T-cell (primary cell): ENCODE results near the gene AP1M2. TPM values are rescaled to one million over a fixed set of nuclear protein-coding genes. Genes with fewer than 3 reads are reported as not detected.

Experiments used
- ATAC-seq, 4 experiments: fragments of 200-7000 bp in 3 of 4; fragments of 150-1000 bp in 1 of 4; cut with Tn5 transposase; replicated peaks in 1 of 4; 1 replicate in 3 of 4; 2 replicates in 1 of 4; pipeline ENCODE4 v1.10.0; 2021; ENCODE audit warnings: moderate library complexity in 3 of 4, mild to moderate bottlenecking in 2 of 4, moderate number of reproducible peaks in 1 of 4
- CTCF ChIA-PET, 2 donors: fragments of 300-600 bp; sonication (Branson Sonifier 250); formaldehyde crosslinking; loops; one replicate each; lab custom pipeline; 2022; ENCODE audit warnings: antibody characterized with exemption in 2 of 2; lab: Charles Lee
- POLR2A ChIA-PET, 2 donors: fragments of 300-600 bp; sonication (Branson Sonifier 250); formaldehyde crosslinking; loops; one replicate each; lab custom pipeline; 2022; ENCODE audit warnings: antibody characterized with exemption in 2 of 2; lab: Charles Lee
- DNase-seq, 35 experiments: peaks; one replicate each; pipeline versions ENCODE4 v3.0.0 to v3.0.0-alpha.2; 2013 to 2023
- H3K27ac ChIP-seq: one replicate; pipeline ENCODE4 v1.5.1; 2013; ENCODE audit warnings: low read length
- H3K27me3 ChIP-seq, 2 experiments: replicated peaks in 1 of 2; 1 replicate in 1 of 2; 2 replicates in 1 of 2; pipeline versions ENCODE4 v1.6.1 to v1.7.0; 2013; ENCODE audit warnings: low read length in 1 of 2, mixed read lengths in 1 of 2; ENCODE audit not compliant: control insufficient read depth in 2 of 2, insufficient read depth in 2 of 2; ENCODE audit errors: extremely low read depth in 1 of 2
- H3K36me3 ChIP-seq, 2 donors: 1 replicate in 1 of 2; 2 replicates in 1 of 2; pipeline versions ENCODE4 v1.6.1 to v1.7.0; 2013; ENCODE audit warnings: low read length in 1 of 2; ENCODE audit not compliant: control insufficient read depth in 2 of 2, insufficient read depth in 1 of 2; ENCODE audit errors: extremely low read depth in 1 of 2
- H3K4me1 ChIP-seq, 2 experiments: 1 replicate in 1 of 2; 2 replicates in 1 of 2; pipeline versions ENCODE4 v1.6.1 to v1.7.0; 2013; ENCODE audit warnings: low read length in 2 of 2, mixed read lengths in 1 of 2; ENCODE audit not compliant: insufficient read depth in 2 of 2, control insufficient read depth in 1 of 2; ENCODE audit errors: extremely low read depth in 1 of 2
- H3K4me3 ChIP-seq, 2 donors: 1 replicate in 1 of 2; 2 replicates in 1 of 2; pipeline versions ENCODE4 v1.5.1 to v1.7.0; 2013; ENCODE audit warnings: mild to moderate bottlenecking in 2 of 2, low read length in 1 of 2, moderate library complexity in 1 of 2; ENCODE audit not compliant: control insufficient read depth in 1 of 2; ENCODE audit errors: extremely low read depth in 1 of 2
- H3K9me3 ChIP-seq: 2 replicates; pipeline ENCODE4 v1.7.0; 2013
- H3K27ac Mint-ChIP-seq, 2 donors: one replicate each; pipeline ENCODE4 v1.8.0; 2020 to 2021; ENCODE audit warnings: mild to moderate bottlenecking in 2 of 2, mixed read lengths in 2 of 2
- H3K27me3 Mint-ChIP-seq, 2 donors: one replicate each; pipeline ENCODE4 v1.8.0; 2021 to 2022; ENCODE audit warnings: mixed read lengths in 2 of 2
- H3K36me3 Mint-ChIP-seq: one replicate; pipeline ENCODE4 v1.8.0; 2021; ENCODE audit warnings: mixed read lengths
- H3K4me1 Mint-ChIP-seq, 3 donors: one replicate each; pipeline ENCODE4 v1.8.0; 2020 to 2022; ENCODE audit warnings: mixed read lengths in 3 of 3, mild to moderate bottlenecking in 1 of 3
- H3K4me3 Mint-ChIP-seq, 3 donors: one replicate each; pipeline ENCODE4 v1.8.0; 2020 to 2022; ENCODE audit warnings: mild to moderate bottlenecking in 3 of 3, mixed read lengths in 3 of 3, moderate library complexity in 3 of 3
- H3K9me3 Mint-ChIP-seq, 3 donors: one replicate each; pipeline ENCODE4 v1.8.0; 2020 to 2022; ENCODE audit warnings: mixed read lengths in 3 of 3
- WGBS: methylation state at CpG from one replicate; pipeline ENCODE4 v1.1.5; 2013; ENCODE audit warnings: missing lambda C conversion rate; ENCODE audit not compliant: insufficient coverage; 5-methylcytosine and 5-hydroxymethylcytosine counted together
- total RNA-seq, 35 experiments: library from RNA in 6 of 35; stranded (reverse) in 6 of 35; fragments of 120-200 nt in 1 of 35; gene quantifications; one replicate each; pipeline versions ENCODE4 v1.2.1 to v1.2.4 and lab custom pipeline; 2013 to 2026

AP1M2 gene
- total RNA-seq, 5 donors from 2014 or later (not counting 1 experiment from before 2014, with no cell fraction given), result 0.30 to 1.6 (median 1.1) TPM; not detected in 2

- Mint-ChIP-seq H3K36me3 (peaks cover 7% of the 10 kb centered on the region), H3K27ac (peak overlapping the region; percentile 99), H3K9me3 (no peaks in the 10 kb centered on the region), H3K27me3 (no peaks in the 10 kb centered on the region), H3K4me3 (peak overlapping the region; percentile 97 to 99 (median 99)), H3K4me1 (peaks cover 27 to 41% (median 33%) of the 10 kb centered on the region in 3 donors)
- Histone ChIP-seq H3K9me3 (no peaks in the 10 kb centered on the region), H3K36me3 (peaks cover 0 to 2% of the 10 kb centered on the region in 2 donors), H3K4me1 (peaks cover 7 to 52% of the 10 kb centered on the region in 2 experiments), H3K27me3 (no peaks in the 10 kb centered on the region), H3K27ac (peak overlapping the region; percentile 98), H3K4me3 (peak overlapping the region; percentile 95 to 98)
- ChIA-PET CTCF (interaction anchor here in 1 of 2 donors (0.6 to 1.0 kb wide), 4 partner anchors 14 to 1599 kb away, joined by 3 to 9 read pairs (median 4); no protein-coding TSS in a partner anchor), POLR2A (interaction anchor here (0.5 to 1.0 kb wide), 4 partner anchors 14 to 62 kb away, joined by 3 to 9 read pairs (median 5); no protein-coding TSS in a partner anchor)
- peak in 34 of 35 experiments; percentile 19 to 81 (median 56) for DNase-seq
- WGBS, result 8% methylated on average over 6 of the region's 9 CpGs
- peak in 2 of 4 experiments; percentile 6 to 30 for ATAC-seq
Measured at GRCh38 chr19:10603873-10604459, 16.9 kb upstream of the AP1M2 start.

- peak overlapping the region; percentile 98 for H3K27ac ChIP-seq
- POLR2A ChIA-PET, result interaction anchor here (0.5 kb wide), 3 partner anchors 15 to 44 kb away, joined by 3 to 9 read pairs (median 6); no protein-coding TSS in a partner anchor
- H3K4me1 ChIP-seq, result peaks cover 7 to 49% of the 10 kb centered on the region in 2 experiments
- H3K27me3 ChIP-seq, result no peaks in the 10 kb centered on the region
- CTCF ChIA-PET, result no interaction called here
- H3K9me3 Mint-ChIP-seq, result no peaks in the 10 kb centered on the region
- peak overlapping the region; percentile 97 to 99 (median 99) for H3K4me3 Mint-ChIP-seq
- DNase-seq (peak; percentile 70 to 94 (median 87)), ATAC-seq (peak; percentile 65 to 71 (median 68))
- H3K36me3 ChIP-seq, result peaks cover 0 to 2% of the 10 kb centered on the region in 2 donors
- H3K9me3 ChIP-seq, result no peaks in the 10 kb centered on the region
- peak overlapping the region; percentile 95 to 98 for H3K4me3 ChIP-seq
- H3K27ac Mint-ChIP-seq, result peak overlapping the region; percentile 99
- WGBS, result 3% methylated on average over 15 of the region's 19 CpGs
- H3K27me3 Mint-ChIP-seq, result no peaks in the 10 kb centered on the region
- peaks cover 7% of the 10 kb centered on the region for H3K36me3 Mint-ChIP-seq
- peaks cover 27 to 39% (median 33%) of the 10 kb centered on the region in 3 donors for H3K4me1 Mint-ChIP-seq
Measured at GRCh38 chr19:10603084-10603872, 16.2 kb upstream of the AP1M2 start.

GRCh38 chr19:10602330-10603083 is 15.4 kb upstream of the AP1M2 start:
- POLR2A ChIA-PET, result no interaction called here

GRCh38 chr19:10601999-10602329 is 14.9 kb upstream of the AP1M2 start:
- ATAC-seq (no peak), DNase-seq (no peak)
- H3K4me3 Mint-ChIP-seq, result peak overlapping the region; percentile 76 to 97 (median 77)
- peaks cover 7 to 44% of the 10 kb centered on the region in 2 experiments for H3K4me1 ChIP-seq
- no peaks in the 10 kb centered on the region for H3K9me3 Mint-ChIP-seq
- peaks cover 7% of the 10 kb centered on the region for H3K36me3 Mint-ChIP-seq
- no peaks in the 10 kb centered on the region for H3K27me3 Mint-ChIP-seq
- peak overlapping the region; percentile 84 to 85 for H3K27ac Mint-ChIP-seq
- CTCF ChIA-PET, result interaction anchor here (0.5 to 1.2 kb wide), 8 partner anchors 21 to 126 kb away, joined by 3 to 10 read pairs (median 4); partner anchors contain the start of gene DNM2 (in 1 of the 2)
- POLR2A ChIA-PET, result no interaction called here
- H3K4me1 Mint-ChIP-seq, result peaks cover 24 to 34% (median 28%) of the 10 kb centered on the region in 3 donors
- peaks cover 0 to 2% of the 10 kb centered on the region in 2 experiments for H3K27me3 ChIP-seq
- WGBS, result no CpG with 5 or more reads among the region's 7 CpGs
- no peaks in the 10 kb centered on the region for H3K9me3 ChIP-seq
- H3K36me3 ChIP-seq, result no peaks in the 10 kb centered on the region
- H3K27ac ChIP-seq, result peak overlapping the region; percentile 29
- no peak overlapping the region for H3K4me3 ChIP-seq

More at GRCh38 chr19:10602330-10603083, 15.4 kb upstream of the AP1M2 start:
- Mint-ChIP-seq H3K27me3 (no peaks in the 10 kb centered on the region), H3K4me3 (peak overlapping the region; percentile 97 to 99 (median 99)), H3K4me1 (peaks cover 27 to 37% (median 31%) of the 10 kb centered on the region in 3 donors), H3K36me3 (peaks cover 7% of the 10 kb centered on the region), H3K9me3 (no peaks in the 10 kb centered on the region), H3K27ac (peak overlapping the region; percentile 99)
- ATAC-seq (peak; percentile 79 to 90 (median 82)), DNase-seq (peak; percentile 69 to 91 (median 84))
- H3K36me3 ChIP-seq, result peaks cover 0 to 2% of the 10 kb centered on the region in 2 donors
- CTCF ChIA-PET, result interaction anchor here (0.5 to 1.2 kb wide), 8 partner anchors 21 to 127 kb away, joined by 3 to 10 read pairs (median 4); partner anchors contain the start of gene DNM2 (in 1 of the 2)
- H3K27ac ChIP-seq, result peak overlapping the region; percentile 98
- WGBS, result 0% methylated on average over 52 of the region's 76 CpGs
- H3K9me3 ChIP-seq, result no peaks in the 10 kb centered on the region
- H3K4me3 ChIP-seq, result peak overlapping the region; percentile 95 to 98
- H3K27me3 ChIP-seq, result no peaks in the 10 kb centered on the region
- peaks cover 7 to 46% of the 10 kb centered on the region in 2 experiments for H3K4me1 ChIP-seq

GRCh38 chr19:10600149-10600548 is 13.0 kb upstream of the AP1M2 start:
- 86% methylated on average over 1 of the region's 5 CpGs for WGBS
- peaks cover 10 to 46% of the 10 kb centered on the region in 2 experiments for H3K4me1 ChIP-seq
- H3K4me1 Mint-ChIP-seq, result peaks cover 34 to 41% (median 35%) of the 10 kb centered on the region in 3 donors

More at GRCh38 chr19:10600149-10600548, 13.0 kb upstream of the AP1M2 start:
- DNase-seq, result no peak
- H3K4me3 ChIP-seq, result no peak overlapping the region
- peaks cover 0 to 9% of the 10 kb centered on the region in 2 experiments for H3K27me3 ChIP-seq
- peaks cover 0 to 3% of the 10 kb centered on the region in 2 donors for H3K27me3 Mint-ChIP-seq
- H3K27ac Mint-ChIP-seq, result no peak overlapping the region
- ChIA-PET POLR2A (no interaction called here), CTCF (interaction anchor here (0.6 to 1.3 kb wide), 3 partner anchors 12 to 28 kb away, joined by 3 to 6 read pairs (median 3); no protein-coding TSS in a partner anchor)
- H3K36me3 ChIP-seq, result no peaks in the 10 kb centered on the region
- no peaks in the 10 kb centered on the region for H3K9me3 ChIP-seq
- no peaks in the 10 kb centered on the region for H3K9me3 Mint-ChIP-seq
- H3K4me3 Mint-ChIP-seq, result no peak overlapping the region
- peaks cover 7% of the 10 kb centered on the region for H3K36me3 Mint-ChIP-seq
- ATAC-seq, result no peak
- H3K27ac ChIP-seq, result no peak overlapping the region
